ENCODE results near the gene CCDC192. TPM values are rescaled to one million over a fixed set of nuclear protein-coding genes. Genes with fewer than 3 reads are reported as not detected.

CCDC192 gene
- total and polyA plus RNA-seq, 10 of the 15 experiments (the other 5 are each of a cell fraction or from before 2014, with no cell fraction given) = 0.20 to 0.79 (median 0.32) TPM; not detected in 4

GRCh38 chr5:127810017-127810416, 106.8 kb downstream of the CCDC192 start (continued):
- no peak for TF ChIP-seq FOXK2 (IDR thresholded peaks at IDR 0.05)

DNA sequence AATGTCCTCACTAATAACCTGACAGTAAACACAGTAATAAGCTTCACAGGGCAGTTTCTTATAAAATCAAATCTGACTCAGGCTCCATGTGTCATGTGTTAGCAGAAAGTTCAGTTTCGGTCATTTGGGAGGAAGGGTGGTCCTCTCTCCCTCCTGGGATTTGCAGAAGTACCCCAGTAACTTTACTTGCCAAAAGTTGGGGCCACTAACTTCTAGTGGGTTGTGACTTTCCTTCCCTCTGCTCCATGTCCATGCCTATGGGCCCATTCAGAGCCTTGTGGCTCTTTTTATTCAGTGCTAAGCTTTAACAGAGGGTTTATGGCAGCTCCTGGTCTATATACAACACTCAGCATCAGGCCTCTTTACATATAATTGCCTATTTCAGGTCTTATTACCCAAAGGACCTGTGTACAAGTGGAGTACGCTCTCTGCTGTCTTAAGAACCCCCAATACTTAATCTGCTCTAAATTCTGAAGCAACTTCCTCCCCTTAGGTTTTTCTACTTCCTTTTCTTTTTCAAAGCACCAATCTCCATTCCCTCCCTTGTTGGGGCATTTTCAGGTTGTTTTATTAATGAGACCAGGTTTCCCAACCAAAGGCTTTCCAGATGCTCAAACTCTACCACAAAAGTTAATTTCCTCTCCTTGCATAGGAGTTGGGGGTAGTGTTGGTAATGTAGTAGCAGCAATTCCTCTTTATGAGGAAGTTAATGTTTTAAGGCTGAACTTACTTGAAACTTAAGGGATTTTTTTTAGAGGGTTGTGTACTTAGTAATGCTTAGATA, 107.7 kb downstream of the CCDC192 start:
- SMC1A ChIA-PET (ENCODE audit: uncharacterized antibody, unreplicated experiment) = interaction anchor here (0.7 to 3.6 kb wide), 3 partner anchors 10 to 20 kb away, joined by 3 to 9 read pairs (median 8); no protein-coding TSS in a partner anchor
- no peaks in the 10 kb centered on the region for H3K79me2 ChIP-seq (ENCODE audit: control insufficient read depth, insufficient read depth, low read length)
- 0% methylated on average over 2 of the region's 2 CpGs for WGBS (ENCODE audit: insufficient coverage, insufficient replicate concordance, low lambda C conversion rate, missing lambda C conversion rate)
- H3K27me3 ChIP-seq (replicated peaks in 1 of 2; ENCODE audit: control insufficient read depth in 2 of 2, insufficient read depth in 2 of 2, low read length in 1 of 2) = peaks cover 0 to 2% of the 10 kb centered on the region in 2 experiments; a peak in 1 of 4 replicates
- BruUV-seq (replicated peaks) = no TSS peak
- H4K20me1 ChIP-seq (ENCODE audit: control insufficient read depth, insufficient read depth) = no peaks in the 10 kb centered on the region
- TF ChIP-seq MTA3 (IDR thresholded peaks at IDR 0.05; ENCODE audit: borderline replicate concordance, low read length) = no peak
- DNase-seq (ENCODE audit: low read depth, low spot score) = no peak
- no peak overlapping the region for H3K27ac ChIP-seq (ENCODE audit: control insufficient read depth, insufficient read depth)
- H3K4me3 ChIP-seq = no peak overlapping the region
- in situ Hi-C loops (cut with MboI) = no loop called here
- CTCF ChIA-PET = interaction anchor here (1.3 to 1.8 kb wide), 2 partner anchors 13 to 14 kb away, joined by 3 to 4 read pairs; no protein-coding TSS in a partner anchor
- no peaks in the 10 kb centered on the region for H3K36me3 ChIP-seq (ENCODE audit: control insufficient read depth in 2 of 2, insufficient read depth in 2 of 2, low read length in 1 of 2)
- intact Hi-C loops (cut with micrococcal nuclease; ENCODE audit: unreplicated experiment) = no loop called here
- ATAC-seq = no peak; the same call in 2 of the 3 replicates
- no peak overlapping the region for H3K9ac ChIP-seq (ENCODE audit: control insufficient read depth, insufficient read depth, low read length)
- POLR2A ChIA-PET = no interaction called here
- no peak overlapping the region for H2AFZ ChIP-seq (ENCODE audit: control insufficient read depth, low read depth, low read length)
- no peak for FAIRE-seq
- H3K9me3 ChIP-seq (replicated peaks; ENCODE audit: control insufficient read depth, insufficient read depth, low read length) = no peaks in the 10 kb centered on the region
- no peaks in the 10 kb centered on the region for H3K4me1 ChIP-seq (ENCODE audit: control insufficient read depth, insufficient read depth, low read length)
- no peak overlapping the region for H3K4me2 ChIP-seq (ENCODE audit: control insufficient read depth, insufficient read depth)
- RAD21 ChIA-PET (ENCODE audit: unreplicated experiment) = interaction anchor here (0.7 to 1.2 kb wide), 2 partner anchors 10 to 20 kb away, joined by 3 read pairs; no protein-coding TSS in a partner anchor

DNA sequence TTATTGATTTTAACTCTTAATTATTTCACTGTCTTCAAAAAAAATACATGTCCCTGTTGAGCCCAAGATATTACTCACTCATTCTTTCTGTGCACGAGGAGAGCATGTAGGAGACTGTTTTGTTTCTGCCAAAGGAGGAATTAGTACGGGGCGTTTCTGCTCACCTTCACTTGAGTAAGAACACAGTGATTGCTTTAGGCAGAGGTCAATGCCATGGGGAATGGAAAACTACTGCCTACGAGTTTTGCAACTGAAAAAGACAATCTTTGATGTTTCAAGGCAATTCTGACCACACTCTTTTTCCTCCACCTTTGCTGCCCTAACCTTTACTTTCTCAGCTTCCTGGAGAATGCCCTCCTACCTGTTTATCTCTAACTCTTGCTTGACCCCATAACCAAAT, 109.4 kb downstream of the CCDC192 start:
- no peak for FAIRE-seq
- SMC1A ChIA-PET (ENCODE audit: uncharacterized antibody, unreplicated experiment) = interaction anchor here (0.5 to 3.6 kb wide), 7 partner anchors 9 to 1118 kb away, joined by 3 to 13 read pairs (median 4); no protein-coding TSS in a partner anchor
- H3K4me2 ChIP-seq (ENCODE audit: control insufficient read depth, insufficient read depth) = no peak overlapping the region
- TF ChIP-seq SMAD1 (IDR thresholded peaks at IDR 0.05; ENCODE audit: low read depth, partially characterized antibody) = no peak
- TF ChIP-seq CREB1 (IDR thresholded peaks at IDR 0.05; ENCODE audit: low read depth) = no peak
- TF ChIP-seq ZZZ3 (IDR thresholded peaks at IDR 0.05; ENCODE audit: control insufficient read depth, insufficient read length, low read depth) = no peak
- no peak for TF ChIP-seq IKZF1 (conservative IDR thresholded peaks at IDR 0.05)
- TF ChIP-seq SMARCA5 (IDR thresholded peaks at IDR 0.05) = no peak
- TF ChIP-seq EZH2 (IDR thresholded peaks at IDR 0.05; ENCODE audit: borderline replicate concordance, control insufficient read depth, low read depth, low read length) = no peak
- TF ChIP-seq DPF2 (IDR thresholded peaks at IDR 0.05) = no peak
- no peak for TF ChIP-seq FOS (IDR thresholded peaks at IDR 0.05; ENCODE audit: borderline replicate concordance, extremely low read depth, insufficient read length)
- TF ChIP-seq KDM1A (IDR thresholded peaks at IDR 0.05; ENCODE audit: borderline replicate concordance) = no peak
- TF ChIP-seq ZNF274 (IDR thresholded peaks at IDR 0.05; ENCODE audit: insufficient read depth, insufficient read length) = no peak
- no peak for TF ChIP-seq POU2F2 (IDR thresholded peaks at IDR 0.05; ENCODE audit: borderline replicate concordance, low read depth, low read length)
- TF ChIP-seq ATF3 (IDR thresholded peaks at IDR 0.05; ENCODE audit: borderline replicate concordance, extremely low read depth, low read depth, low read length) = no peak
- no peak for TF ChIP-seq CBFB (IDR thresholded peaks at IDR 0.05; ENCODE audit: low read depth)
- no peak for TF ChIP-seq HDGF (IDR thresholded peaks at IDR 0.05)

More for the DNA sequence above, 109.4 kb downstream of the CCDC192 start:
- in situ Hi-C loops (cut with MboI) = no loop called here
- Histone ChIP-seq H2AFZ (ENCODE audit: control insufficient read depth, low read depth, low read length) (no peak overlapping the region), H3K27me3 (replicated peaks in 1 of 2; ENCODE audit: control insufficient read depth in 2 of 2, insufficient read depth in 2 of 2, low read length in 1 of 2) (peaks cover 0 to 2% of the 10 kb centered on the region in 2 experiments; a peak in 1 of 4 replicates), H3K27ac (ENCODE audit: control insufficient read depth, insufficient read depth) (no peak overlapping the region), H3K4me1 (ENCODE audit: control insufficient read depth, insufficient read depth, low read length) (no peaks in the 10 kb centered on the region), H3K36me3 (ENCODE audit: control insufficient read depth in 2 of 2, insufficient read depth in 2 of 2, low read length in 1 of 2) (no peaks in the 10 kb centered on the region), H3K4me3 (no peak overlapping the region), H3K9ac (ENCODE audit: control insufficient read depth, insufficient read depth, low read length) (no peak overlapping the region), H3K79me2 (ENCODE audit: control insufficient read depth, insufficient read depth, low read length) (no peaks in the 10 kb centered on the region), H4K20me1 (ENCODE audit: control insufficient read depth, insufficient read depth) (no peaks in the 10 kb centered on the region), H3K9me3 (replicated peaks; ENCODE audit: control insufficient read depth, insufficient read depth, low read length) (no peaks in the 10 kb centered on the region)
- ChIA-PET POLR2A (interaction anchor here (0.7 kb wide), 1 partner anchor 119 kb away, joined by 3 read pairs; no protein-coding TSS in a partner anchor), CTCF (interaction anchor here (1.8 kb wide), 1 partner anchor 15 kb away, joined by 4 read pairs; no protein-coding TSS in a partner anchor), RAD21 (ENCODE audit: unreplicated experiment) (no interaction called here)
- no peak for ATAC-seq
- intact Hi-C loops (cut with micrococcal nuclease; ENCODE audit: unreplicated experiment) = no loop called here
- BruUV-seq (replicated peaks) = no TSS peak
- DNase-seq (ENCODE audit: low read depth, low spot score) = no peak
- 11% methylated on average over 4 of the region's 4 CpGs for WGBS (ENCODE audit: insufficient coverage, insufficient replicate concordance, low lambda C conversion rate, missing lambda C conversion rate)

Measured in GM12878 (cell line).